Rectal smooth muscle tissue (tissue), 1 donor: Measurements from ENCODE around the gene IBA57.

ENCODE experiments used
- H3K27ac ChIP-seq: one replicate; pipeline ENCODE4 v1.7.0; 2013; ENCODE audit warnings: low read depth, low read length, inconsistent platforms
- H3K27me3 ChIP-seq: one replicate; pipeline ENCODE4 v1.7.0; 2013; ENCODE audit warnings: low read length; ENCODE audit not compliant: control insufficient read depth, insufficient read depth
- H3K36me3 ChIP-seq: one replicate; pipeline ENCODE4 v1.7.0; 2013; ENCODE audit warnings: low read length; ENCODE audit not compliant: control insufficient read depth, insufficient read depth
- H3K4me1 ChIP-seq: one replicate; pipeline ENCODE4 v1.7.0; 2013; ENCODE audit warnings: low read length; ENCODE audit not compliant: control insufficient read depth, insufficient read depth
- H3K4me3 ChIP-seq: one replicate; pipeline ENCODE4 v1.7.0; 2013; ENCODE audit warnings: low read length
- H3K9ac ChIP-seq: one replicate; pipeline ENCODE4 v1.7.0; 2013; ENCODE audit warnings: low read length

Gene IBA57

GRCh38 chr1:228204958-228205357, 39.4 kb downstream of the IBA57 start:
- Histone ChIP-seq H3K36me3 (no peaks in the 10 kb centered on the region), H3K4me3 (no peak overlapping the region), H3K27me3 (no peaks in the 10 kb centered on the region), H3K4me1 (no peaks in the 10 kb centered on the region), H3K9ac (no peak overlapping the region), H3K27ac (no peak overlapping the region)

GRCh38 chr1:228205526-228206436, 40.2 kb downstream of the IBA57 start:
- Histone ChIP-seq H3K4me1 (no peaks in the 10 kb centered on the region), H3K9ac (no peak overlapping the region), H3K27me3 (no peaks in the 10 kb centered on the region), H3K27ac (no peak overlapping the region), H3K36me3 (no peaks in the 10 kb centered on the region), H3K4me3 (no peak overlapping the region)

- Histone ChIP-seq H3K9ac (no peak overlapping the region), H3K36me3 (no peaks in the 10 kb centered on the region), H3K27ac (no peak overlapping the region), H3K27me3 (no peaks in the 10 kb centered on the region), H3K4me1 (no peaks in the 10 kb centered on the region), H3K4me3 (no peak overlapping the region)
These were observed 41.2 kb downstream of the IBA57 start for GRCh38 chr1:228206582-228207351.

GRCh38 chr1:228207381-228207810, 41.8 kb downstream of the IBA57 start:
- Histone ChIP-seq H3K9ac (no peak overlapping the region), H3K4me1 (no peaks in the 10 kb centered on the region), H3K36me3 (no peaks in the 10 kb centered on the region), H3K4me3 (no peak overlapping the region), H3K27me3 (no peaks in the 10 kb centered on the region), H3K27ac (no peak overlapping the region)

GRCh38 chr1:228207851-228208821, 42.5 kb downstream of the IBA57 start, which contains the start of gene OBSCN:
TSS of gene OBSCN (plus strand) at chr1:228208044. CDS start at chr1:228211784, 3,740 bp downstream.
- H3K4me3 ChIP-seq, result no peak within 1 kb of the TSS
- H3K9ac ChIP-seq, result no peak within 1 kb of the TSS
- H3K36me3 ChIP-seq, result no peaks in the 10 kb centered on the region
- no peaks in the 10 kb centered on the region for H3K27me3 ChIP-seq
- H3K27ac ChIP-seq, result no peak within 1 kb of the TSS
- no peaks in the 10 kb centered on the region for H3K4me1 ChIP-seq

GRCh38 chr1:228208831-228209551, 43.4 kb downstream of the IBA57 start:
- H3K4me1 ChIP-seq, result no peaks in the 10 kb centered on the region
- no peaks in the 10 kb centered on the region for H3K27me3 ChIP-seq
- no peak overlapping the region for H3K27ac ChIP-seq

GRCh38 chr1:228209657-228210056, 44.1 kb downstream of the IBA57 start:
- Histone ChIP-seq H3K27me3 (no peaks in the 10 kb centered on the region), H3K4me3 (no peak overlapping the region), H3K9ac (no peak overlapping the region), H3K36me3 (no peaks in the 10 kb centered on the region), H3K4me1 (no peaks in the 10 kb centered on the region), H3K27ac (no peak overlapping the region)

More at GRCh38 chr1:228208831-228209551, 43.4 kb downstream of the IBA57 start:
- Histone ChIP-seq H3K36me3 (no peaks in the 10 kb centered on the region), H3K9ac (no peak overlapping the region), H3K4me3 (no peak overlapping the region)

GRCh38 chr1:228210076-228210651, 44.6 kb downstream of the IBA57 start:
- H3K36me3 ChIP-seq, result no peaks in the 10 kb centered on the region
- no peak overlapping the region for H3K9ac ChIP-seq
- H3K27me3 ChIP-seq, result no peaks in the 10 kb centered on the region
- H3K4me3 ChIP-seq, result no peak overlapping the region
- H3K27ac ChIP-seq, result no peak overlapping the region
- H3K4me1 ChIP-seq, result no peaks in the 10 kb centered on the region

- Histone ChIP-seq H3K4me1 (no peaks in the 10 kb centered on the region), H3K27me3 (no peaks in the 10 kb centered on the region), H3K9ac (no peak overlapping the region), H3K36me3 (no peaks in the 10 kb centered on the region), H3K27ac (no peak overlapping the region), H3K4me3 (no peak overlapping the region)
These were observed 45.3 kb downstream of the IBA57 start for GRCh38 chr1:228210712-228211530.

- no peak overlapping the region for H3K27ac ChIP-seq
- no peak overlapping the region for H3K9ac ChIP-seq
- H3K4me3 ChIP-seq, result no peak overlapping the region
- H3K27me3 ChIP-seq, result no peaks in the 10 kb centered on the region
- H3K4me1 ChIP-seq, result no peaks in the 10 kb centered on the region
- H3K36me3 ChIP-seq, result no peaks in the 10 kb centered on the region
These were observed 46.2 kb downstream of the IBA57 start for GRCh38 chr1:228211531-228212414.
